AG09309 (cell line): Measurements from ENCODE around the gene ADSS2.

ENCODE experiments used
- DNase-seq: peaks from one replicate; pipeline ENCODE4 v3.0.0-alpha.2; 2010; ENCODE audit warnings: low read depth
- H3K4me3 ChIP-seq: 2 replicates; pipeline ENCODE4 v1.5.1; 2011; ENCODE audit warnings: mild to moderate bottlenecking, low read depth, low read length, moderate library complexity; ENCODE audit not compliant: control insufficient read depth
- TF ChIP-seq, protein P1 (sequence below): IDR thresholded peaks from 2 replicates; pipeline ENCODE4 v1.5.1; 2011; ENCODE audit warnings: mild to moderate bottlenecking, low read depth, low read length, inconsistent platforms; ENCODE audit not compliant: insufficient read depth, control insufficient read depth; ENCODE audit errors: missing control alignments

Gene ADSS2

DNA sequence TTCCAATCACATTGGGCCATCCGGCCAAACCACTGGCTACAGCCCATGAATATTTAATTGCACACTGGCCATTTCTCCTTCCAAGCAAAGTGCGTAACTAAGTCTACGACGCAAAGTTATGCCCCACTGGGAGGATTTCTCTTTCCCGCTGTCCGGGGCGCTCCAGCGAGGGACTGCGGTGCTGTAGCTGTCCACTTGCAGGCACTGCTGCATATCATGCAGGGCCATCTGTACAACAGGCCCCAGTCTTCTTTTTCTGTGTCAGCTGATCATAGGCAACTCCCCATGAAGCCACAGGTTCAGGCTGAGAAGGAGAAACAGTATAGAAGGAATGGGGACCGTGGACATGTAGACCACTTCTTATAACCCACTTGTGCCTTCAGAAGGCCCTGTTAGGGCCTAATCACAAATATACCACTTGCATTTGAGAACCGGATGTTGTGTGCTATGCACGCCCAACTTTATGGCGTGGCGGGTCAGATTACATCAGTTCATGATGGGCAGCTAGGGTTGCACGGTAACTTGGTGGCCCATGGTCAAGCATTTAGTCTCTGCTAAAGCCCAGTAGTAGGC, 58.0 kb downstream of the ADSS2 start:
- no peak overlapping the region for H3K4me3 ChIP-seq
- TF ChIP-seq, protein P1, sequence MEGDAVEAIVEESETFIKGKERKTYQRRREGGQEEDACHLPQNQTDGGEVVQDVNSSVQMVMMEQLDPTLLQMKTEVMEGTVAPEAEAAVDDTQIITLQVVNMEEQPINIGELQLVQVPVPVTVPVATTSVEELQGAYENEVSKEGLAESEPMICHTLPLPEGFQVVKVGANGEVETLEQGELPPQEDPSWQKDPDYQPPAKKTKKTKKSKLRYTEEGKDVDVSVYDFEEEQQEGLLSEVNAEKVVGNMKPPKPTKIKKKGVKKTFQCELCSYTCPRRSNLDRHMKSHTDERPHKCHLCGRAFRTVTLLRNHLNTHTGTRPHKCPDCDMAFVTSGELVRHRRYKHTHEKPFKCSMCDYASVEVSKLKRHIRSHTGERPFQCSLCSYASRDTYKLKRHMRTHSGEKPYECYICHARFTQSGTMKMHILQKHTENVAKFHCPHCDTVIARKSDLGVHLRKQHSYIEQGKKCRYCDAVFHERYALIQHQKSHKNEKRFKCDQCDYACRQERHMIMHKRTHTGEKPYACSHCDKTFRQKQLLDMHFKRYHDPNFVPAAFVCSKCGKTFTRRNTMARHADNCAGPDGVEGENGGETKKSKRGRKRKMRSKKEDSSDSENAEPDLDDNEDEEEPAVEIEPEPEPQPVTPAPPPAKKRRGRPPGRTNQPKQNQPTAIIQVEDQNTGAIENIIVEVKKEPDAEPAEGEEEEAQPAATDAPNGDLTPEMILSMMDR = no peak
- DNase-seq = no peak

DNA sequence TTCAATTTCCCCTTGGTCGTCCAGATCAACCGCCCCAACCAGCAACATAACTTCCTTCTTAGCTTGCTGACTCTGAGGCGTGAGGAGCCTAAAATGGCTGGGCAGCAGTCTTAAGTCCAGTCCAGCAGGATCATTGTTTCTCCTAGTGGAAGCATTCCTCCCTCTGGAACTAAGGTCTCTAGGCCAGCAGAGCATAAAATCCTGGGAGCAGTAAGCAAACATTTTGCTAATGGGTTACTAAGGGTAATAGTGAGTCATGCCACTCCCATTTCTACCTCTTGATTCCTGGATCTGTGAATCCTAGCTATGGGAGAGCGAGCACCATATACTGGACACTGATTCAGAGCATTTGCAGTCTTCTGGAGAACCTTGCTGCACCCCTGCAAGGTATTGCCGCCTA, 59.9 kb downstream of the ADSS2 start:
- DNase-seq = no peak
- TF ChIP-seq, protein P1 = no peak
- no peak overlapping the region for H3K4me3 ChIP-seq

DNA sequence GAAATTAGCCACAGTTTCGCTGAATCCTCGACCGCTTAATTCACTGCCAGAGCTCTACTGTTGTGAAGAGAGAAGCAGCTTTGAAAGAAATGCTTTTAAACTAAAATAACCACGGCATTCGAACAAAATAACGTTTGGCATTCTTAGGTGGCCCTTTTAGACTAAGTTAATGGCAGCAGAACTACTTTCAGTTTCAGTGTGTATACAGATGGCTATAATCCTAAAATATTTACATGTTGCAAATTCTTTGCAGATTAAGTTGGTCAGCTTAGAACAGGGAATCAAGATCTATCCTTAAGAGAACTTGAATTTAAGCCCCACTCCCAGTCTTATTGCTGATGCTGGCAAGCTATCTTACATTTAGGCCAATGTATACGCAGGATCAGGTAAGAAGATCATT, 62.7 kb downstream of the ADSS2 start:
- TF ChIP-seq, protein P1 = no peak
- DNase-seq = no peak
- no peak overlapping the region for H3K4me3 ChIP-seq

DNA sequence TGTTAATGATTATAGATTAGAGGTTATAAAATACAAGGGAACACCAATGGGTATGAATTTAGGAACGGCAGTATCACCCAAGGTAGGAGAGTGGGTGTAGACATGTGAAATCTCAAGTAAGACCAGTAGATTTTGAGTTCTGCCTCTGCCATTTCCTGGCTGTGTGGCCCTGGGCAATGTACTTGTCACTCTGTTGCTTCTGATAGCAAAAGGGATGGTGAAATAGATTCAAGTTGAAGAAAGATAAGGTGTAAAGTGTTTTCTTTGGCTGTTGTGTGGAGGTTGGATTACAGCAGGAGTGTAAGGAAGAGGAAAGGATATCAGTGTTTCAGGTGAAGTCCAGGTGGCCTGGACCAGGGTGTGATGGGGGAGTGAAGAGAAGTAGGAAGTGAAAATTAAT, 64.3 kb downstream of the ADSS2 start:
- TF ChIP-seq, protein P1 = no peak
- no peak for DNase-seq
- H3K4me3 ChIP-seq = no peak overlapping the region

DNA sequence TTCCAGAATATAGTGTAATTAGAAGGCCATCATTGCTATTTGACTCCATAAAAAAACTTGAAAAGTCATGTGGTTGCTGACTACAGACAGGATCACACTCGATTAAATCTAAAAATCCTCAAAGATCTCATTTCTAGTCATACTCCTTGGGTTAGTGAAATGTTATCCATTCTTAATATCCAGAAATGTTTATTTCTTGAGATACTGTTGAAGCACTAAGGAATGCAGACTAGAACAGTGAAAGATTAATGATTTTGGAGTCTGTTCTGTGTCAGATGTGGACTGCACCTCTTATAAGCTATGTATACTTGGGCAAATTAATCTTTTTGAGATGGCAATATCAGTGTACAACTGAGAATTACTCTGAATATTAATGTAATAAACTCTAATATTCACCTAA, 65.1 kb downstream of the ADSS2 start:
- TF ChIP-seq, protein P1 = no peak

DNA sequence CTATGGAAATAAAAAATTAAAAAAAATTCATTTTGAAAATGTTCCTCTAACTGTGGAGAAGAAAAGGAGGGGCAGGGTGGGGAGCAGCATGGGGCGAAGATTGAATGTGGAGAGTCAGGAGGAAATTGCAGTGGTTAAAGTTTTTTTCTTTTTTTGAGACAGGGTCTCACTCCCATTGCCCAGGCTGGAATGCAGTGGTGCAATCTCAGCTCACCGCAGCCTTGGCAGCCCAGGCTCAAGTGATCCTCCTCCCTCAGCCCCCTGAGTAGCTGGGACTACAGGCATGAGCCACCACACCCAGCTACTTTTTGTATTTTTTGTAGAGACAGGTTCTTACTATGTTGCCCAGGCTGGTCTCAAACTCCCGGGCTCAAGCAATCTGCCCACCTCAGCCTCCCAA, 67.6 kb downstream of the ADSS2 start:
- no peak for DNase-seq
- TF ChIP-seq, protein P1 = no peak
- H3K4me3 ChIP-seq = no peak overlapping the region

More for the DNA sequence above, 65.1 kb downstream of the ADSS2 start:
- no peak overlapping the region for H3K4me3 ChIP-seq
- DNase-seq = no peak
